HepG2 (cell line): Measurements from ENCODE around the gene PDCD11. TPM values are rescaled to one million over a fixed set of nuclear protein-coding genes. Genes with fewer than 3 reads are reported as not detected.
A peak's percentile ranks its signal among the peaks of the same experiment; 100 is the strongest.

Experiments used
- FOXO1 ChIP-seq: sonication (generic); formaldehyde crosslinking; IDR thresholded peaks from 2 replicates; pipeline ENCODE4 v1.4.0; 2020; ENCODE audit warnings: missing genetic modification reagents
- NRL ChIP-seq: sonication (generic); formaldehyde crosslinking; IDR thresholded peaks from 2 replicates; pipeline ENCODE4 v1.5.0; 2020; ENCODE audit warnings: missing genetic modification reagents, mild to moderate bottlenecking, moderate library complexity, borderline replicate concordance
- PHF21A ChIP-seq: sonication (generic); formaldehyde crosslinking; IDR thresholded peaks from 2 replicates; pipeline ENCODE4 v1.5.0; 2020; ENCODE audit warnings: mild to moderate bottlenecking, missing genetic modification reagents
- STAG1 ChIP-seq: sonication (generic); formaldehyde crosslinking; IDR thresholded peaks from 2 replicates; pipeline ENCODE4 v1.4.0; 2020; ENCODE audit warnings: missing genetic modification reagents
- TOPORS ChIP-seq: sonication (generic); formaldehyde crosslinking; IDR thresholded peaks from 2 replicates; pipeline ENCODE4 v1.8.0; 2023; ENCODE audit warnings: mild to moderate bottlenecking, missing genetic modification reagents
- ZNF772 ChIP-seq: sonication (generic); formaldehyde crosslinking; IDR thresholded peaks from 2 replicates; pipeline ENCODE4 v1.5.0; 2020; ENCODE audit warnings: mild to moderate bottlenecking, missing genetic modification reagents
- ZNF780A ChIP-seq: sonication (generic); formaldehyde crosslinking; IDR thresholded peaks from 2 replicates; pipeline ENCODE4 v1.8.0; 2022; ENCODE audit warnings: mild to moderate bottlenecking, missing genetic modification reagents, moderate library complexity
- ZNF800 ChIP-seq: sonication (generic); formaldehyde crosslinking; IDR thresholded peaks from 2 replicates; pipeline ENCODE4 v1.4.0; 2020; ENCODE audit warnings: missing genetic modification reagents
- polyA plus RNA-seq, 8 experiments: library from polyadenylated mRNA; depleted of rRNA in 3 of 8; stranded (reverse) in 7 of 8; unstranded in 1 of 8; fragments of >200 nt; fragmentation: Illumina TruSeq in 4 of 8; extraction: Trizol in 4 of 8; gene quantifications; 2 replicates each; pipeline versions ENCODE4 v1.2.1 to v1.2.3, GENCODE V29; 2011 to 2016; ENCODE audit warnings: low read depth in 4 of 8, missing spikeins in 1 of 8, mixed read lengths in 1 of 8; ENCODE audit not compliant: insufficient read depth in 1 of 8
- total RNA-seq, 5 experiments: library from RNA; depleted of rRNA; stranded (reverse); fragments of >200 nt; fragmentation: Illumina TruSeq; extraction: Trizol; gene quantifications; 2 replicates each; pipeline ENCODE4 v1.2.3, GENCODE V29; 2016; ENCODE audit warnings: low read depth in 1 of 5
- TF ChIP-seq, protein P1 (sequence below): sonication (generic); formaldehyde crosslinking; IDR thresholded peaks from 2 replicates; pipeline ENCODE4 v1.5.0; 2020; ENCODE audit warnings: mild to moderate bottlenecking, missing genetic modification reagents, borderline replicate concordance
- TF ChIP-seq, protein P2 (sequence below): fragments of 450-650 bp; IDR thresholded peaks from 2 replicates; pipeline ENCODE4 v1.6.1; 2017; ENCODE audit warnings: mild to moderate bottlenecking
- TF ChIP-seq, protein P3 (sequence below): sonication (generic); formaldehyde crosslinking; IDR thresholded peaks from 2 replicates; pipeline ENCODE4 v1.4.0; 2020; ENCODE audit warnings: missing genetic modification reagents, borderline replicate concordance
- TF ChIP-seq, protein P4 (sequence below): sonication (generic); formaldehyde crosslinking; IDR thresholded peaks from 2 replicates; pipeline ENCODE4 v1.4.0; 2020; ENCODE audit warnings: missing genetic modification reagents, borderline replicate concordance

The PDCD11 gene
- total and polyA plus RNA-seq, 2 of the 13 experiments (the other 11 are each of a cell fraction or from before 2014, with no cell fraction given) = 12.8 to 52.8 TPM

- TF ChIP-seq ZNF800 (CRISPR knock-in tag) (0 out of 2 replicates have a peak, but pooled peaks have one; percentile 3), PHF21A (peak; percentile 26; the same call in 1 of the 2 replicates), ZNF780A (CRISPR knock-in tag) (no peak), ZNF772 (CRISPR knock-in tag) (no peak; the same call in 1 of the 2 replicates), FOXO1 (CRISPR knock-in tag) (no peak), NRL (CRISPR knock-in tag) (0 out of 2 replicates have a peak, but pooled peaks have one; percentile 7), TOPORS (CRISPR knock-in tag) (0 out of 2 replicates have a peak, but pooled peaks have one; percentile 18), STAG1 (no peak)
- TF ChIP-seq, protein P1, sequence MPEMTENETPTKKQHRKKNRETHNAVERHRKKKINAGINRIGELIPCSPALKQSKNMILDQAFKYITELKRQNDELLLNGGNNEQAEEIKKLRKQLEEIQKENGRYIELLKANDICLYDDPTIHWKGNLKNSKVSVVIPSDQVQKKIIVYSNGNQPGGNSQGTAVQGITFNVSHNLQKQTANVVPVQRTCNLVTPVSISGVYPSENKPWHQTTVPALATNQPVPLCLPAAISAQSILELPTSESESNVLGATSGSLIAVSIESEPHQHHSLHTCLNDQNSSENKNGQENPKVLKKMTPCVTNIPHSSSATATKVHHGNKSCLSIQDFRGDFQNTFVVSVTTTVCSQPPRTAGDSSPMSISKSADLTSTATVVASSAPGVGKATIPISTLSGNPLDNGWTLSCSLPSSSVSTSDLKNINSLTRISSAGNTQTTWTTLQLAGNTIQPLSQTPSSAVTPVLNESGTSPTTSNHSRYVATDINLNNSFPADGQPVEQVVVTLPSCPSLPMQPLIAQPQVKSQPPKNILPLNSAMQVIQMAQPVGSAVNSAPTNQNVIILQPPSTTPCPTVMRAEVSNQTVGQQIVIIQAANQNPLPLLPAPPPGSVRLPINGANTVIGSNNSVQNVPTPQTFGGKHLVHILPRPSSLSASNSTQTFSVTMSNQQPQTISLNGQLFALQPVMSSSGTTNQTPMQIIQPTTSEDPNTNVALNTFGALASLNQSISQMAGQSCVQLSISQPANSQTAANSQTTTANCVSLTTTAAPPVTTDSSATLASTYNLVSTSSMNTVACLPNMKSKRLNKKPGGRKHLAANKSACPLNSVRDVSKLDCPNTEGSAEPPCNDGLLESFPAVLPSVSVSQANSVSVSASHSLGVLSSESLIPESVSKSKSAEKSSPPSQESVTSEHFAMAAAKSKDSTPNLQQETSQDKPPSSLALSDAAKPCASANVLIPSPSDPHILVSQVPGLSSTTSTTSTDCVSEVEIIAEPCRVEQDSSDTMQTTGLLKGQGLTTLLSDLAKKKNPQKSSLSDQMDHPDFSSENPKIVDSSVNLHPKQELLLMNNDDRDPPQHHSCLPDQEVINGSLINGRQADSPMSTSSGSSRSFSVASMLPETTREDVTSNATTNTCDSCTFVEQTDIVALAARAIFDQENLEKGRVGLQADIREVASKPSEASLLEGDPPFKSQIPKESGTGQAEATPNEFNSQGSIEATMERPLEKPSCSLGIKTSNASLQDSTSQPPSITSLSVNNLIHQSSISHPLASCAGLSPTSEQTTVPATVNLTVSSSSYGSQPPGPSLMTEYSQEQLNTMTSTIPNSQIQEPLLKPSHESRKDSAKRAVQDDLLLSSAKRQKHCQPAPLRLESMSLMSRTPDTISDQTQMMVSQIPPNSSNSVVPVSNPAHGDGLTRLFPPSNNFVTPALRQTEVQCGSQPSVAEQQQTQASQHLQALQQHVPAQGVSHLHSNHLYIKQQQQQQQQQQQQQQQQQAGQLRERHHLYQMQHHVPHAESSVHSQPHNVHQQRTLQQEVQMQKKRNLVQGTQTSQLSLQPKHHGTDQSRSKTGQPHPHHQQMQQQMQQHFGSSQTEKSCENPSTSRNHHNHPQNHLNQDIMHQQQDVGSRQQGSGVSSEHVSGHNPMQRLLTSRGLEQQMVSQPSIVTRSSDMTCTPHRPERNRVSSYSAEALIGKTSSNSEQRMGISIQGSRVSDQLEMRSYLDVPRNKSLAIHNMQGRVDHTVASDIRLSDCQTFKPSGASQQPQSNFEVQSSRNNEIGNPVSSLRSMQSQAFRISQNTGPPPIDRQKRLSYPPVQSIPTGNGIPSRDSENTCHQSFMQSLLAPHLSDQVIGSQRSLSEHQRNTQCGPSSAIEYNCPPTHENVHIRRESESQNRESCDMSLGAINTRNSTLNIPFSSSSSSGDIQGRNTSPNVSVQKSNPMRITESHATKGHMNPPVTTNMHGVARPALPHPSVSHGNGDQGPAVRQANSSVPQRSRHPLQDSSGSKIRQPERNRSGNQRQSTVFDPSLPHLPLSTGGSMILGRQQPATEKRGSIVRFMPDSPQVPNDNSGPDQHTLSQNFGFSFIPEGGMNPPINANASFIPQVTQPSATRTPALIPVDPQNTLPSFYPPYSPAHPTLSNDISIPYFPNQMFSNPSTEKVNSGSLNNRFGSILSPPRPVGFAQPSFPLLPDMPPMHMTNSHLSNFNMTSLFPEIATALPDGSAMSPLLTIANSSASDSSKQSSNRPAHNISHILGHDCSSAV (CRISPR knock-in tag) = no peak
- TF ChIP-seq, protein P2, sequence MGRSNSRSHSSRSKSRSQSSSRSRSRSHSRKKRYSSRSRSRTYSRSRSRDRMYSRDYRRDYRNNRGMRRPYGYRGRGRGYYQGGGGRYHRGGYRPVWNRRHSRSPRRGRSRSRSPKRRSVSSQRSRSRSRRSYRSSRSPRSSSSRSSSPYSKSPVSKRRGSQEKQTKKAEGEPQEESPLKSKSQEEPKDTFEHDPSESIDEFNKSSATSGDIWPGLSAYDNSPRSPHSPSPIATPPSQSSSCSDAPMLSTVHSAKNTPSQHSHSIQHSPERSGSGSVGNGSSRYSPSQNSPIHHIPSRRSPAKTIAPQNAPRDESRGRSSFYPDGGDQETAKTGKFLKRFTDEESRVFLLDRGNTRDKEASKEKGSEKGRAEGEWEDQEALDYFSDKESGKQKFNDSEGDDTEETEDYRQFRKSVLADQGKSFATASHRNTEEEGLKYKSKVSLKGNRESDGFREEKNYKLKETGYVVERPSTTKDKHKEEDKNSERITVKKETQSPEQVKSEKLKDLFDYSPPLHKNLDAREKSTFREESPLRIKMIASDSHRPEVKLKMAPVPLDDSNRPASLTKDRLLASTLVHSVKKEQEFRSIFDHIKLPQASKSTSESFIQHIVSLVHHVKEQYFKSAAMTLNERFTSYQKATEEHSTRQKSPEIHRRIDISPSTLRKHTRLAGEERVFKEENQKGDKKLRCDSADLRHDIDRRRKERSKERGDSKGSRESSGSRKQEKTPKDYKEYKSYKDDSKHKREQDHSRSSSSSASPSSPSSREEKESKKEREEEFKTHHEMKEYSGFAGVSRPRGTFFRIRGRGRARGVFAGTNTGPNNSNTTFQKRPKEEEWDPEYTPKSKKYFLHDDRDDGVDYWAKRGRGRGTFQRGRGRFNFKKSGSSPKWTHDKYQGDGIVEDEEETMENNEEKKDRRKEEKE = no peak
- TF ChIP-seq, protein P3, sequence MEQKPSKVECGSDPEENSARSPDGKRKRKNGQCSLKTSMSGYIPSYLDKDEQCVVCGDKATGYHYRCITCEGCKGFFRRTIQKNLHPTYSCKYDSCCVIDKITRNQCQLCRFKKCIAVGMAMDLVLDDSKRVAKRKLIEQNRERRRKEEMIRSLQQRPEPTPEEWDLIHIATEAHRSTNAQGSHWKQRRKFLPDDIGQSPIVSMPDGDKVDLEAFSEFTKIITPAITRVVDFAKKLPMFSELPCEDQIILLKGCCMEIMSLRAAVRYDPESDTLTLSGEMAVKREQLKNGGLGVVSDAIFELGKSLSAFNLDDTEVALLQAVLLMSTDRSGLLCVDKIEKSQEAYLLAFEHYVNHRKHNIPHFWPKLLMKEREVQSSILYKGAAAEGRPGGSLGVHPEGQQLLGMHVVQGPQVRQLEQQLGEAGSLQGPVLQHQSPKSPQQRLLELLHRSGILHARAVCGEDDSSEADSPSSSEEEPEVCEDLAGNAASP (CRISPR knock-in tag) = no peak
- TF ChIP-seq, protein P4, sequence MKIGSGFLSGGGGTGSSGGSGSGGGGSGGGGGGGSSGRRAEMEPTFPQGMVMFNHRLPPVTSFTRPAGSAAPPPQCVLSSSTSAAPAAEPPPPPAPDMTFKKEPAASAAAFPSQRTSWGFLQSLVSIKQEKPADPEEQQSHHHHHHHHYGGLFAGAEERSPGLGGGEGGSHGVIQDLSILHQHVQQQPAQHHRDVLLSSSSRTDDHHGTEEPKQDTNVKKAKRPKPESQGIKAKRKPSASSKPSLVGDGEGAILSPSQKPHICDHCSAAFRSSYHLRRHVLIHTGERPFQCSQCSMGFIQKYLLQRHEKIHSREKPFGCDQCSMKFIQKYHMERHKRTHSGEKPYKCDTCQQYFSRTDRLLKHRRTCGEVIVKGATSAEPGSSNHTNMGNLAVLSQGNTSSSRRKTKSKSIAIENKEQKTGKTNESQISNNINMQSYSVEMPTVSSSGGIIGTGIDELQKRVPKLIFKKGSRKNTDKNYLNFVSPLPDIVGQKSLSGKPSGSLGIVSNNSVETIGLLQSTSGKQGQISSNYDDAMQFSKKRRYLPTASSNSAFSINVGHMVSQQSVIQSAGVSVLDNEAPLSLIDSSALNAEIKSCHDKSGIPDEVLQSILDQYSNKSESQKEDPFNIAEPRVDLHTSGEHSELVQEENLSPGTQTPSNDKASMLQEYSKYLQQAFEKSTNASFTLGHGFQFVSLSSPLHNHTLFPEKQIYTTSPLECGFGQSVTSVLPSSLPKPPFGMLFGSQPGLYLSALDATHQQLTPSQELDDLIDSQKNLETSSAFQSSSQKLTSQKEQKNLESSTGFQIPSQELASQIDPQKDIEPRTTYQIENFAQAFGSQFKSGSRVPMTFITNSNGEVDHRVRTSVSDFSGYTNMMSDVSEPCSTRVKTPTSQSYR (CRISPR knock-in tag) = no peak
Measured at GRCh38 chr10:103396789-103397087, 312 bp downstream of the PDCD11 start (continued).
